Upper lobe of right lung (tissue), 1 donor: ENCODE measurements around the gene SYT9. TPM values are rescaled to one million over a fixed set of nuclear protein-coding genes. Genes with fewer than 3 reads are reported as not detected.
A peak's percentile ranks its signal among the peaks of the same experiment; 100 is the strongest.

Experiments used
- ATAC-seq: fragments of 200-7000 bp; cut with Tn5 transposase; one replicate; pipeline ENCODE4 v1.9.1; 2020; ENCODE audit warnings: mild to moderate bottlenecking, moderate library complexity
- DNase-seq: peaks from one replicate; pipeline ENCODE4 v3.0.0-alpha.2; 2020
- H3K27ac ChIP-seq: fragments of 200-600 bp; one replicate; pipeline ENCODE4 v1.8.0; 2022
- H3K27me3 ChIP-seq: fragments of 200-600 bp; one replicate; pipeline ENCODE4 v1.8.0; 2022; ENCODE audit warnings: mild to moderate bottlenecking
- H3K36me3 ChIP-seq: fragments of 200-600 bp; one replicate; pipeline ENCODE4 v1.8.0; 2022
- H3K4me1 ChIP-seq: fragments of 200-600 bp; one replicate; pipeline ENCODE4 v1.8.0; 2022
- H3K4me3 ChIP-seq: fragments of 200-600 bp; one replicate; pipeline ENCODE4 v1.8.0; 2022; ENCODE audit warnings: mild to moderate bottlenecking
- H3K9me3 ChIP-seq: fragments of 200-600 bp; one replicate; pipeline ENCODE4 v1.8.0; 2022
- intact Hi-C: fragments of 100-400 bp; cut with DNase I; formaldehyde crosslinking; loops from one replicate; pipeline ENCODE4 v1.11.0; 2022
- total RNA-seq: library from RNA; stranded (reverse); fragmentation: NEBNext Ultra II Directional; extraction: Animal tissue kit (Norgen Biotek cat#: 25700); gene quantifications from one replicate; pipeline ENCODE4 v1.2.1, GENCODE V29; 2021
- TF ChIP-seq, protein P1 (sequence below): fragments of 200-600 bp; IDR thresholded peaks from one replicate; pipeline ENCODE4 v1.8.0; 2022; ENCODE audit warnings: antibody characterized with exemption
- donor health status: DM: no; HTN: yes; CAD: no; lungs with severe emphysema.

The SYT9 gene
- total RNA-seq, 1 donor from 2014 or later: 0.14 TPM

DNA sequence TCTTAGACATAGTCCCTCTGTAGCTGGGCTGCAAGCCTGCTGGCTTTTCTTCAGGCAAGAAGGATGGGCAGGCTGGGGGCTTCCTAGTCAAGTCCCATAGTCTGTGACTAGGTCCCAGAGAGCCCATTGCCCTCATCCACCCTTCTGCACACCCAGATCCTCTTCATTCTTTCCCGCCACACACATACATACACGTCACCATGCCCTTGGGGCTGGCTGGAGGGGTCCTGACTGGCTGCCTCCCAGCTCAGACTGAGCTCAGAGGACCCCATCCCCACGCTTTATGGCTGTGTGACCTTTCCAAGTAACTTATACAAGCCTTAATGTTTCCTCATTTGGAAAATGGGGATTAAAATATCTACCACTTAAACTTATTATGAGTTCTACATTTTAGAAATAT is 248.5 kb downstream of the SYT9 start:
- TF ChIP-seq, protein P1, sequence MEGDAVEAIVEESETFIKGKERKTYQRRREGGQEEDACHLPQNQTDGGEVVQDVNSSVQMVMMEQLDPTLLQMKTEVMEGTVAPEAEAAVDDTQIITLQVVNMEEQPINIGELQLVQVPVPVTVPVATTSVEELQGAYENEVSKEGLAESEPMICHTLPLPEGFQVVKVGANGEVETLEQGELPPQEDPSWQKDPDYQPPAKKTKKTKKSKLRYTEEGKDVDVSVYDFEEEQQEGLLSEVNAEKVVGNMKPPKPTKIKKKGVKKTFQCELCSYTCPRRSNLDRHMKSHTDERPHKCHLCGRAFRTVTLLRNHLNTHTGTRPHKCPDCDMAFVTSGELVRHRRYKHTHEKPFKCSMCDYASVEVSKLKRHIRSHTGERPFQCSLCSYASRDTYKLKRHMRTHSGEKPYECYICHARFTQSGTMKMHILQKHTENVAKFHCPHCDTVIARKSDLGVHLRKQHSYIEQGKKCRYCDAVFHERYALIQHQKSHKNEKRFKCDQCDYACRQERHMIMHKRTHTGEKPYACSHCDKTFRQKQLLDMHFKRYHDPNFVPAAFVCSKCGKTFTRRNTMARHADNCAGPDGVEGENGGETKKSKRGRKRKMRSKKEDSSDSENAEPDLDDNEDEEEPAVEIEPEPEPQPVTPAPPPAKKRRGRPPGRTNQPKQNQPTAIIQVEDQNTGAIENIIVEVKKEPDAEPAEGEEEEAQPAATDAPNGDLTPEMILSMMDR: no peak
- intact Hi-C loops: no loop called here
- Histone ChIP-seq H3K36me3 (no peaks in the 10 kb centered on the region), H3K9me3 (no peaks in the 10 kb centered on the region), H3K27me3 (no peaks in the 10 kb centered on the region), H3K27ac (no peak overlapping the region), H3K4me3 (no peak overlapping the region), H3K4me1 (peaks cover 4% of the 10 kb centered on the region)
- DNase-seq (no peak), ATAC-seq (no peak)

DNA sequence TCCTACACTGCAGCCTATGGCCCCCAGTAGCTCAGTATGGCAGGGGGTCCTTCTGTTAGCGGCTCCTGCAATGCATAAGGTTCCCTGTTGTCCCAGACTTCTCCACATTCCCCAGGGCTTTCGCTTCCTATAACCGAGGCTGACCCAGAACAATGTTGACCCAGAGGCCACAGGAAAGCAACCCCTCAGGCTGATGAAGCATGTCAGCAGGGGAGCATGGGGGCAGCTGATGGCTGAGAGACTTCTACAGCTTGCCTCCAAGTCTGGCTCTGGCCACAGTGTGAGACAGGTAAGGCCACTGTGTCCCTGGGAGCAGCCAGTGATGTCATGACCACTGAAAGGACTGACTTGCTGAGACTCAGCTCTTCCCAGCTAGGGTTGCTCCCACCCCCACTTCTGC is 249.5 kb downstream of the SYT9 start:
- TF ChIP-seq, protein P1: no peak
- no peak overlapping the region for H3K4me3 ChIP-seq
- DNase-seq: no peak
- no peaks in the 10 kb centered on the region for H3K9me3 ChIP-seq
- no peaks in the 10 kb centered on the region for H3K36me3 ChIP-seq
- no peak overlapping the region for H3K27ac ChIP-seq
- H3K4me1 ChIP-seq: peaks cover 4% of the 10 kb centered on the region
- ATAC-seq: peak; percentile 36
- intact Hi-C loops: no loop called here
- H3K27me3 ChIP-seq: no peaks in the 10 kb centered on the region

DNA sequence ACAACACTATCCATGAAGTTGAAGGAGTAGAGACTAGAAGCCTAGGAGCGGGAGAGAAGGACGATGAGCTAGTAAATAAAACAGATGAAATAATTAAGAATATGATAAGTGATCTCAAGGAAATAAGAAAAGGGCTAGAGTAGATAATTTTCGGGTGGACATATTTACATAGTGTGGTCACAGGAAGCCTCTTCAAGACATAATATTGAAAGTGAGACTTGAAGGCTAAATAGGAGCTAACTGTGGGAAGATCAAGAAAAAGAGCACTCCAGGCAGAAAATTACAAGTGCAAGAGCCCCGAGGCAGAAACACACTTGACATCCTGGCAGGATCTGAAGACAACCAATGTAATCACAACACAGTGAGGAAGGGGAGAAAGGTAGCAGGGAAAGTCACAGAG is 250.2 kb downstream of the SYT9 start:
- Histone ChIP-seq H3K4me3 (no peak overlapping the region), H3K27me3 (no peaks in the 10 kb centered on the region), H3K4me1 (peaks cover 4% of the 10 kb centered on the region), H3K36me3 (no peaks in the 10 kb centered on the region), H3K9me3 (no peaks in the 10 kb centered on the region), H3K27ac (no peak overlapping the region)
- intact Hi-C loops: no loop called here
- ATAC-seq (no peak), DNase-seq (no peak)
- TF ChIP-seq, protein P1: no peak

DNA sequence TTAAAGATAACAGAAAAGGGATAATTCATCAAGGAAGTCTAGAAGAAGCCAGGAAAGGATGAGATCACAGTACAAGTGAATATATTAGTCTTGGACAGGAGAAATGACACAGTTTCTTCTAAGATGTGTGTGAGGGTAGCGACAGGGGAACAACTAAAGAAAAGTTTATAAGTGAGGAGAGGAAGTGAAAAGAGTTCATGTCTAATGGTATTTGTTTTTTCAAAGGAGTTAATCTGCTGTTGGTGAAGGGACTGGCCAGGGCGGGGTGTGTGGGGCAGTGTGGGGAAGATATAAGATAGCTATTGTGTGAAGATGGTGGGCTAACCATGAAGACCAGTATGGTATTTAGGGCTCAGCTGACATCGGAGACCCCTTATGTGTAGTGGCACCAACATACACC is 254.5 kb downstream of the SYT9 start:
- H3K36me3 ChIP-seq: no peaks in the 10 kb centered on the region
- intact Hi-C loops: no loop called here
- H3K27me3 ChIP-seq: no peaks in the 10 kb centered on the region
- ATAC-seq (no peak), DNase-seq (no peak)
- H3K27ac ChIP-seq: no peak overlapping the region
- TF ChIP-seq, protein P1: no peak
- peaks cover 3% of the 10 kb centered on the region for H3K4me1 ChIP-seq
- H3K4me3 ChIP-seq: no peak overlapping the region
- no peaks in the 10 kb centered on the region for H3K9me3 ChIP-seq

DNA sequence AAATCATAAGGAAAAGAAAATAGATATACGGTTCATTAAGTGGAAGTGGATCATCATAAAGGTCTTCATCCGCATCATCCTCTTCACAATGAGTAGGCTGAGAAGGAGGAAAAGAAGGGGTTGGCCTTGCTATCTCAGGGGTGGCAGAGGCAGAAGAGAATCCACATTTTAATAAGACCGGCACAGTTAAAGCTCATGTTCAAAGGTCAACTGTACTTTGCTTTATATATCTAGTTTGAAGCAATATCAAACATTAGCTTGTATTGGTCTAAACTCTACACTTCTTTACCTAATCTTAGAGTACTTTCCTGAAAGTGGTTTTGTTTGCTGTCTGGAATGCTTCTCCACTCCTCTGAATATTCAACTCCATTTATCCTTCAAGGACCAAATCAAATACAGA is 256.4 kb downstream of the SYT9 start:
- intact Hi-C loops: no loop called here
- TF ChIP-seq, protein P1: no peak
- H3K9me3 ChIP-seq: no peaks in the 10 kb centered on the region

DNA sequence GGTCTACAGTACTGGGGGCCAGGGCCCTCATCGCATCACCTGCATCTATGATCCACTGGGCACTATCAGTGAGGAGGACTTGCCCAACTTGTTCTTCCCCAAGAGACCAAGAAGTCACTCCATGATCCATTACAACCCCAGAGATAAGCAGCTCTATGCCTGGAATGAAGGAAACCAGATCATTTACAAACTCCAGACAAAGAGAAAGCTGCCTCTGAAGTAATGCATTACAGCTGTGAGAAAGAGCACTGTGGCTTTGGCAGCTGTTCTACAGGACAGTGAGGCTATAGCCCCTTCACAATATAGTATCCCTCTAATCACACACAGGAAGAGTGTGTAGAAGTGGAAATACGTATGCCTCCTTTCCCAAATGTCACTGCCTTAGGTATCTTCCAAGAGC is 258.3 kb downstream of the SYT9 start:
- intact Hi-C loops: no loop called here
- no peaks in the 10 kb centered on the region for H3K27me3 ChIP-seq
- H3K36me3 ChIP-seq: no peaks in the 10 kb centered on the region
- TF ChIP-seq, protein P1: no peak
- no peaks in the 10 kb centered on the region for H3K9me3 ChIP-seq
- ATAC-seq (no peak), DNase-seq (no peak)
- H3K4me1 ChIP-seq: peaks cover 23% of the 10 kb centered on the region
- H3K4me3 ChIP-seq: no peak overlapping the region
- H3K27ac ChIP-seq: no peak overlapping the region

More for the DNA sequence above, 256.4 kb downstream of the SYT9 start:
- Histone ChIP-seq H3K36me3 (no peaks in the 10 kb centered on the region), H3K27me3 (no peaks in the 10 kb centered on the region), H3K4me1 (peaks cover 21% of the 10 kb centered on the region), H3K4me3 (no peak overlapping the region), H3K27ac (no peak overlapping the region)
- ATAC-seq (no peak), DNase-seq (no peak)
